D721Med (cell line): ENCODE measurements around the gene OR2A25.

Source experiments
- DNase-seq: peaks from one replicate; pipeline ENCODE4 v3.0.0; 2011; ENCODE audit warnings: low spot score; ENCODE audit not compliant: insufficient read length
- FAIRE-seq: peaks from 2 replicates; lab custom pipeline; 2011; peaks lifted over from hg19 to GRCh38; lab: Jason Lieb, UNC
- TF ChIP-seq, protein P1 (sequence below): IDR thresholded peaks from 2 replicates; pipeline ENCODE4 v1.5.1; 2012; ENCODE audit warnings: mild to moderate bottlenecking, control low read depth; ENCODE audit not compliant: insufficient read depth; ENCODE audit errors: missing control alignments

OR2A25 gene

DNA sequence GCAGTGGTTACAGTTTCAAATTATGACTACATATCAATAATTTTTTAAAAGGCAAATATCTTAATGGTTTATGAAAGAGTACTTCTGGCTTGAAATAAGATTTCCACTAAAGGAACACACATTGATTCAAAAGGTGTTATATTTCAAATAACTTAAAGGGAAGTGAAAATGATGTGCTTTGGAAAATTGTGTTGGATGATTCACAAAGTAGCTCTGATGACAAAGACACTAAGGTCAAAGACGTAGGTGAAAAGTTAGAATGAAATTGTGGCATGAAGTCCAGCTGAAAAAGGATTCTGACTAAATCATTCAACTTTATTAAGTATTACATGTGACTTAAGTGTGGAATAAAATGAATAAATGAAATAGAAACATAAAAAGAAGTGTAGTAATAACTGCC, 41.6 kb upstream of the OR2A25 start:
- DNase-seq = no peak
- FAIRE-seq = no peak
- TF ChIP-seq, protein P1, sequence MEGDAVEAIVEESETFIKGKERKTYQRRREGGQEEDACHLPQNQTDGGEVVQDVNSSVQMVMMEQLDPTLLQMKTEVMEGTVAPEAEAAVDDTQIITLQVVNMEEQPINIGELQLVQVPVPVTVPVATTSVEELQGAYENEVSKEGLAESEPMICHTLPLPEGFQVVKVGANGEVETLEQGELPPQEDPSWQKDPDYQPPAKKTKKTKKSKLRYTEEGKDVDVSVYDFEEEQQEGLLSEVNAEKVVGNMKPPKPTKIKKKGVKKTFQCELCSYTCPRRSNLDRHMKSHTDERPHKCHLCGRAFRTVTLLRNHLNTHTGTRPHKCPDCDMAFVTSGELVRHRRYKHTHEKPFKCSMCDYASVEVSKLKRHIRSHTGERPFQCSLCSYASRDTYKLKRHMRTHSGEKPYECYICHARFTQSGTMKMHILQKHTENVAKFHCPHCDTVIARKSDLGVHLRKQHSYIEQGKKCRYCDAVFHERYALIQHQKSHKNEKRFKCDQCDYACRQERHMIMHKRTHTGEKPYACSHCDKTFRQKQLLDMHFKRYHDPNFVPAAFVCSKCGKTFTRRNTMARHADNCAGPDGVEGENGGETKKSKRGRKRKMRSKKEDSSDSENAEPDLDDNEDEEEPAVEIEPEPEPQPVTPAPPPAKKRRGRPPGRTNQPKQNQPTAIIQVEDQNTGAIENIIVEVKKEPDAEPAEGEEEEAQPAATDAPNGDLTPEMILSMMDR = no peak

DNA sequence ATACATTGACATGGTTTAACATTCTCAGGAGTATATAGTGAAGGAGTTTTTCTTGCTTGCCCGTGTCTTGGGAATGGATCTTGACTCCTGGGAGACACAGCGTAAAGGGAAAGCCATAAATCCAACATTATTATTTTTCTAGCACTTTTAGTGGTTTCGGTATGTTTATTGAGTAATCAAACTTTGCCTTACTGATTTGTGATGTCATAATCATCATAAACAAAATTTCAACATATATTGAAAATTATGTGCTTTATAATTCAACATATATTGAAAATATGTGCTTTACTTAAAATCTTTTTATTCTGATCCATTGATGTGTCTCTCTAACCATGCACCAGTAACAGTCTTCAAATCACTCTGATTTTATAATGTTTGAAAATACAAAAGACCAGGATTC, 41.1 kb upstream of the OR2A25 start:
- TF ChIP-seq, protein P1 = no peak
- DNase-seq (no peak), FAIRE-seq (no peak)

DNA sequence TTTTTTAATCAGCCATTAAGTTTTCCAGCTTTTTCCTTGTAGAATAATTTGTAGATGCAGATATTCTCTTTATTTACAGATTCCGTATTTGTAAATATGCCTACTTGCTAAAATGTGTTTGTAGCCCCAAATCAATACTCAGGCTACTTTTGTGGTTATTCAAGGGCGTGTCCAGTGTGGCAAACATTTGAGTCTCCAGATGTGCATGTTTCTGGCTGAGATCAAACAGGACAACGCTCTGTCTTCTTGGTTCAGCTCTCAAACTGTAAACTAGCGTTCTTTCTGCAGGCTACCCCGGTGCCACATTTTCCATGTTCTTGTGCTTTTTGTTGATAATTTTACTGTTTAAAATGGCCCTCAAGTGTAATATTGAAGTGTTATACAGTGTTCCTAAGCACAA, 37.1 kb upstream of the OR2A25 start:
- TF ChIP-seq, protein P1 = no peak
- FAIRE-seq = no peak
- no peak for DNase-seq

DNA sequence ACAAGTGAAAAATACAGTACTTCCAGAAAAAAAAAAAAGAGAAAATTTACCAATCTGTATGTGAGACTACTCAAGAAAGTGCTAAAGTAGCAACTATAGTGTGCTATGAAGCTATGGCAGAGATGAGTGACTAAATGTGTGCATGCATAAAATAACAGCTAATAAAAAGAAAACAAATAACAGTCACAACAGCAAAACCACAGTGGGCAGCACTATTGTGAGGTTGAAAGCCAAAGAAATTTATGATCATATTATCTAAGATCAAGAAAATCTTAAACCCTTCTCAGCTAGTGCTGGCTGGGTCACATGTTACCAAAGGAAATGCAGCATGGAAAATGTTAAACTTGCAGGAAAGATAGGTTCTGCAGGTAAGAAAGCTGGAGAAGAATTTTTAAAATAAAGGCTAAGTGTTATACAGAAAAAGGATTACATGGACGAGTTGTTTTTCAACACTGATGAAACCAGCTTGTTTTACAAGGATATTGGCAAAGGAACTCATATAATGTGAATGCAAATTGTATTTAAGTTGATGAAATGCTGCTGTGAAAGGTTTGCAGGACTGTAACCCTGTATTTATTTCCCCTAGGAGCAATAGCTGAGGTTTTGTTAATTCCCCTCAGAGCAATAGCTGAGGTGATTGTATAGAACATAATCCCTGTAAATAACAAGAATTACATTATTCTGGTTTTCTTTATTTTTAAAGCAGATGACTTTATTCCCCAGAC, 36.5 kb upstream of the OR2A25 start:
- DNase-seq = no peak
- TF ChIP-seq, protein P1 = no peak
- peak; percentile 53 for FAIRE-seq

DNA sequence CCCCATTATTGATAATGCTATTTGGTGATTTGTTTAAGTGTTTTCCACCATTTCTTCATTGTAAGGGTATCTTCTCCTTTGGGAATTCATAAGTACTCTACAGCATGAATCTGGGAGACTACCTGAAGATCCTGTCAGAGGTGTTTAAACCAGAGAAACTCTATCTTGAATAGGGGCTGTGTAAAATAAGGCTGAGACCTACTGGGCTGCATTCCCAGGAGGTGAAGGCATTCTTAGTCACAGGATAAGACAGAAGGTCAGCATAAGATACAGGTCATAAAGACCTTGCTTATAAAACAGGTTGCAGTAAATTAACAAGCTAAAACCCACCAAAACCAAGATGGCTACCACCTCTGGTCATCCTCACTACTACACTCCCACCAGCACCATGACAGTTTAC, 34.2 kb upstream of the OR2A25 start:
- FAIRE-seq (peak; percentile 6), DNase-seq (no peak)
- TF ChIP-seq, protein P1 = no peak

DNA sequence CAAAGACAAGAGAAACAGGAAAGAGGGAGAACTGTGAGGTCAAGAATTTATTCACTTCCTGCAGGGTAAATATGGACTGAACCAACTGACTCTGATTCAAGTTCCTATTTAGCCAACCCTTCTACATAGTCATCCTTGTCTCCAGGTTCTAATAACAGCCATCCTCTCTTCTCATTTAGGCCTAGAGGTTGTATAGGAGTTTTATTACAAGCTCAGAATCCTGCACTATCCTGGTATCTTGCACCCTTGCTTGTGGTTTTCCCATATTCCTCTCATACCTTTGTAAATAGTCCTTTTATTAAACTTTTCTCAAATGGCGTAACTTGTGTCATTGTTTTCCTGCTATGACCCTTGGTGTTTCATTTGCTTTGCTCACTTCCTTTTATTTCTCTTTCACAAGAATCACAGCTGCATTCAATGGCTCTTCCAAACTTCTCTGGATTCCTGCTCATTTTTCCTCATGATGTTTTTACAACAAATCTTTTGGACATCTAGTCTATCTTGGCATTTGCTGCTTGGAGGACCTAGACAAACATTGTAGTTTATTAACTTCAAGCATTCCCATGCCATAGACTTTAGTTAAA, 33.2 kb upstream of the OR2A25 start:
- TF ChIP-seq, protein P1 = no peak
- FAIRE-seq = no peak
- DNase-seq = no peak

DNA sequence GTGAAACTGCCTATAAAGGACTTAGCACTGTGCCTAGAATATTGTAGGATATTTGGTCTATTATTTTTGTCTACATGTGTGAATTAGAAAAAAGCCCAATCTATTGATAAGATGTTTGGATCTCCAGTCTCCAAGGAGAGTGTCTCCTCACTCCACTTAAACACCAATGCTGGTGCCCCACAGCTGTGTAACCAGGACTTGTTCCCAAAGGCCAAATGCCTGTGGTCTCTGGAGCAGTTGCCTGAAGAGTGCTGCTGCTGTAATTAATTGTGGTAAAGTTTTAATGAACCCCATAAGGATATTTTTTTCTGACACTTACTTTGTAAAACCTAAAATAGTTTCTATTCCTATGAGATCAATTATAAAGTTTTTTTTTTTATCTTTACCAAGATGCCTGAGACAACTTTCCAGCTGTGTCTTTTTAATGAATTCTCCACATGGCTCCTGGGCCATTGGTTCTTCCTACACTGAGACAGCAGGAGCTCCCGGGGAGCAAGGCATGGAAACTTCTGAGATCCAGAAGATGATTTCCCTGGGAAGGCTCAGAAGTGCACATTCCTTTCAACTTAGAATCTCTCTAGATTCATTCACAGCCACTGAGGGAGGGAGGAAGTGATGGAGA, 32.1 kb upstream of the OR2A25 start:
- FAIRE-seq = no peak
- TF ChIP-seq, protein P1 = no peak
- no peak for DNase-seq
